GM12892 (cell line): ENCODE measurements around the gene GPR132.
"Not testable (repeated sequence)": the region's sequence is repeated elsewhere in the genome, so short reads cannot be mapped to it uniquely, and the experiment has no call there.

Source experiments
- DNase-seq: peaks from one replicate; pipeline ENCODE4 v3.0.0; 2011; ENCODE audit not compliant: insufficient read length
- FAIRE-seq: peaks from 2 replicates; lab custom pipeline; 2011; peaks lifted over from hg19 to GRCh38; lab: Jason Lieb, UNC
- POLR2A ChIP-seq: IDR thresholded peaks from 2 replicates; pipeline ENCODE4 v1.6.1; 2011; ENCODE audit warnings: low read depth, low read length, control low read depth
- POLR2AphosphoS5 ChIP-seq: IDR thresholded peaks from 2 replicates; pipeline ENCODE4 v1.6.1; 2011; ENCODE audit warnings: low read depth, low read length, control low read depth
- TAF1 ChIP-seq: IDR thresholded peaks from 2 replicates; pipeline ENCODE4 v1.6.1; 2011; ENCODE audit warnings: low read depth, mild to moderate bottlenecking, control low read depth, low read length, borderline replicate concordance

The GPR132 gene

GRCh38 chr14:105063506-105063905 lies 1.7 kb downstream of the GPR132 start:
- FAIRE-seq = peak; percentile 58
- 0 out of 2 replicates have a peak, but pooled peaks have one; percentile 19 for TF ChIP-seq TAF1
- DNase-seq = not testable (repeated sequence)

- FAIRE-seq (no peak), DNase-seq (no peak)
- TF ChIP-seq POLR2A = no peak; the same call in 1 of the 2 replicates
- 0 out of 2 replicates have a peak, but pooled peaks have one; percentile 22 for TF ChIP-seq POLR2AphosphoS5
Measured at GRCh38 chr14:105063056-105063455, 2.2 kb downstream of the GPR132 start.

GRCh38 chr14:105062048-105062433 lies 3.2 kb downstream of the GPR132 start:
- no peak; the same call in 1 of the 2 replicates for TF ChIP-seq POLR2AphosphoS5
- TF ChIP-seq POLR2A = peak; percentile 63
- DNase-seq (no peak), FAIRE-seq (no peak)

GRCh38 chr14:105061428-105062047 lies 3.7 kb downstream of the GPR132 start:
- FAIRE-seq (peak; percentile 92), DNase-seq (no peak)
- TF ChIP-seq POLR2A (peak; percentile 66; the same call in 1 of the 2 replicates), TAF1 (0 out of 2 replicates have a peak, but pooled peaks have one; percentile 6), POLR2AphosphoS5 (0 out of 2 replicates have a peak, but pooled peaks have one; percentile 48)

- no peak for DNase-seq
- TF ChIP-seq POLR2A = peak; percentile 58
- TF ChIP-seq TAF1 = no peak
- peak; percentile 38 for FAIRE-seq
Measured at GRCh38 chr14:105060751-105061427, 4.3 kb downstream of the GPR132 start.

- no peak for DNase-seq
- TF ChIP-seq POLR2AphosphoS5 (no peak), TAF1 (no peak), POLR2A (no peak; the same call in 1 of the 2 replicates)
- FAIRE-seq = no peak
Measured at GRCh38 chr14:105059925-105060565, 5.2 kb downstream of the GPR132 start.

- no peak for FAIRE-seq
- TF ChIP-seq TAF1 (no peak), POLR2AphosphoS5 (peak; percentile 67; the same call in 1 of the 2 replicates), POLR2A (no peak; the same call in 1 of the 2 replicates)
- DNase-seq = no peak
Measured at GRCh38 chr14:105059035-105059924, 6.0 kb downstream of the GPR132 start.

- TF ChIP-seq POLR2AphosphoS5 (no peak), TAF1 (no peak), POLR2A (peak; percentile 60)
- DNase-seq = no peak
- FAIRE-seq = no peak
Measured at GRCh38 chr14:105058521-105059034, 6.7 kb downstream of the GPR132 start.

- DNase-seq (no peak), FAIRE-seq (no peak)
- no peak for TF ChIP-seq TAF1
- no peak for TF ChIP-seq POLR2AphosphoS5
- peak; percentile 46; the same call in 1 of the 2 replicates for TF ChIP-seq POLR2A
Measured at GRCh38 chr14:105056303-105056831, 8.9 kb downstream of the GPR132 start.

- TF ChIP-seq POLR2AphosphoS5 (peak; percentile 85), TAF1 (no peak), POLR2A (peak; percentile 47)
- FAIRE-seq (no peak), DNase-seq (no peak)
Measured at GRCh38 chr14:105055736-105056302, 9.4 kb downstream of the GPR132 start.
